ENCODE measurements around the gene SLC9A4. TPM values are rescaled to one million over a fixed set of nuclear protein-coding genes. Genes with fewer than 3 reads are reported as not detected.

Gene SLC9A4
- total and polyA plus RNA-seq, 9 of the 15 experiments (the other 6 are each of a cell fraction or from before 2014, with no cell fraction given): 0.04 to 0.15 (median 0.04) TPM; not detected in 5

DNA sequence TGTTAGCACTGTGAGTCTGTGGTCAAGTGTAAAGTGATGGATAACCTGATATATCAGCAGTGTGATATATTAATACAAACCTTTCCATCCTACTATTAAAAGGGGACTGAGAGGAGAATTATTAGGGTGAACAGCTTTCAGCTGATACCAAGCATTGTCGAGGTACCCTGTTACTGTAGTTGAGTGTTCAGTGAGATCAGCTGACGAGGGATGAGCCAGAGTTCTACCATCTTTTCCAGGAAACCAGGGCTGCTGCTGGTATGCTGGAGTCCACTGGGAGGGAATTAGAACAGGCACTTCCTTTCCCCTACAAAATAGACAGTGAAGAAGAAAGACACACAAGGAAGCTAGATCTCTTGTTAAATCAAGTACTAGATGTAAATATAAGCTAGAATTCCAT, 49.7 kb upstream of the SLC9A4 start (continued):
- TF ChIP-seq KHSRP (IDR thresholded peaks at IDR 0.05) (no peak), LCOR (CRISPR knock-in tag; IDR thresholded peaks at IDR 0.05) (no peak), ELF4 (CRISPR knock-in tag; IDR thresholded peaks at IDR 0.05) (0 out of 2 replicates have a peak, but pooled peaks have one; percentile 29), RBBP5 (IDR thresholded peaks at IDR 0.05; ENCODE audit: borderline replicate concordance, insufficient read depth, low read length, poor library complexity, severe bottlenecking) (no peak), CHD2 (IDR thresholded peaks at IDR 0.05; ENCODE audit: low read depth, low read length) (no peak), NFIC (IDR thresholded peaks at IDR 0.05) (no peak), PRPF4 (IDR thresholded peaks at IDR 0.05; ENCODE audit: insufficient read depth, low read depth, low read length, poor library complexity, severe bottlenecking) (no peak), TGIF2 (CRISPR knock-in tag; IDR thresholded peaks at IDR 0.05) (no peak), TOE1 (IDR thresholded peaks at IDR 0.05; ENCODE audit: borderline replicate concordance) (no peak), TOE1 (CRISPR knock-in tag; IDR thresholded peaks at IDR 0.05; ENCODE audit: borderline replicate concordance, low read depth) (no peak), ZFPM2 (CRISPR knock-in tag; IDR thresholded peaks at IDR 0.05) (no peak), CEBPB (tag; IDR thresholded peaks at IDR 0.05) (no peak), CHD1 (IDR thresholded peaks at IDR 0.05; ENCODE audit: low read length) (no peak), PYGO2 (tag; IDR thresholded peaks at IDR 0.05) (peak; percentile 79; the same call in 1 of the 2 replicates), CREB1 (IDR thresholded peaks at IDR 0.05) (no peak), CREB1 (CRISPR knock-in tag; IDR thresholded peaks at IDR 0.05) (no peak), EWSR1 (IDR thresholded peaks at IDR 0.05; ENCODE audit: borderline replicate concordance, low read depth, partially characterized antibody) (no peak), SRSF3 (IDR thresholded peaks at IDR 0.05; ENCODE audit: insufficient read depth, low read length) (no peak), CC2D1A (IDR thresholded peaks at IDR 0.05) (no peak), SIN3B (IDR thresholded peaks at IDR 0.05; ENCODE audit: low read depth) (no peak), TCF3 (CRISPR knock-in tag; IDR thresholded peaks at IDR 0.05) (no peak), RAD51 (IDR thresholded peaks at IDR 0.05; ENCODE audit: borderline replicate concordance, low read depth) (no peak), MYBL2 (IDR thresholded peaks at IDR 0.05; ENCODE audit: low read depth) (no peak), MYBL2 (CRISPR knock-in tag; IDR thresholded peaks at IDR 0.05; ENCODE audit: borderline replicate concordance) (no peak), ZSCAN32 (CRISPR knock-in tag; IDR thresholded peaks at IDR 0.05) (no peak), ZSCAN29 (IDR thresholded peaks at IDR 0.05) (no peak), MED1 (CRISPR knock-in tag; IDR thresholded peaks at IDR 0.05; ENCODE audit: borderline replicate concordance) (no peak)
- TF ChIP-seq, protein P1, sequence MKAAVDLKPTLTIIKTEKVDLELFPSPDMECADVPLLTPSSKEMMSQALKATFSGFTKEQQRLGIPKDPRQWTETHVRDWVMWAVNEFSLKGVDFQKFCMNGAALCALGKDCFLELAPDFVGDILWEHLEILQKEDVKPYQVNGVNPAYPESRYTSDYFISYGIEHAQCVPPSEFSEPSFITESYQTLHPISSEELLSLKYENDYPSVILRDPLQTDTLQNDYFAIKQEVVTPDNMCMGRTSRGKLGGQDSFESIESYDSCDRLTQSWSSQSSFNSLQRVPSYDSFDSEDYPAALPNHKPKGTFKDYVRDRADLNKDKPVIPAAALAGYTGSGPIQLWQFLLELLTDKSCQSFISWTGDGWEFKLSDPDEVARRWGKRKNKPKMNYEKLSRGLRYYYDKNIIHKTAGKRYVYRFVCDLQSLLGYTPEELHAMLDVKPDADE (conservative IDR thresholded peaks at IDR 0.05; ENCODE audit: control insufficient read depth, low read depth, low read length): no peak
- TF ChIP-seq, protein P2, sequence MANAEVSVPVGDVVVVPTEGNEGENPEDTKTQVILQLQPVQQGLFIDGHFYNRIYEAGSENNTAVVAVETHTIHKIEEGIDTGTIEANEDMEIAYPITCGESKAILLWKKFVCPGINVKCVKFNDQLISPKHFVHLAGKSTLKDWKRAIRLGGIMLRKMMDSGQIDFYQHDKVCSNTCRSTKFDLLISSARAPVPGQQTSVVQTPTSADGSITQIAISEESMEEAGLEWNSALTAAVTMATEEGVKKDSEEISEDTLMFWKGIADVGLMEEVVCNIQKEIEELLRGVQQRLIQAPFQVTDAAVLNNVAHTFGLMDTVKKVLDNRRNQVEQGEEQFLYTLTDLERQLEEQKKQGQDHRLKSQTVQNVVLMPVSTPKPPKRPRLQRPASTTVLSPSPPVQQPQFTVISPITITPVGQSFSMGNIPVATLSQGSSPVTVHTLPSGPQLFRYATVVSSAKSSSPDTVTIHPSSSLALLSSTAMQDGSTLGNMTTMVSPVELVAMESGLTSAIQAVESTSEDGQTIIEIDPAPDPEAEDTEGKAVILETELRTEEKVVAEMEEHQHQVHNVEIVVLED (CRISPR knock-in tag; IDR thresholded peaks at IDR 0.05): peak; percentile 54
- TF ChIP-seq, protein P3, sequence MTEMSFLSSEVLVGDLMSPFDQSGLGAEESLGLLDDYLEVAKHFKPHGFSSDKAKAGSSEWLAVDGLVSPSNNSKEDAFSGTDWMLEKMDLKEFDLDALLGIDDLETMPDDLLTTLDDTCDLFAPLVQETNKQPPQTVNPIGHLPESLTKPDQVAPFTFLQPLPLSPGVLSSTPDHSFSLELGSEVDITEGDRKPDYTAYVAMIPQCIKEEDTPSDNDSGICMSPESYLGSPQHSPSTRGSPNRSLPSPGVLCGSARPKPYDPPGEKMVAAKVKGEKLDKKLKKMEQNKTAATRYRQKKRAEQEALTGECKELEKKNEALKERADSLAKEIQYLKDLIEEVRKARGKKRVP (CRISPR knock-in tag; IDR thresholded peaks at IDR 0.05): no peak

Measured in K562 (cell line).